GM12878 (cell line): ENCODE data around the gene ADGRD1. TPM values are rescaled to one million over a fixed set of nuclear protein-coding genes. Genes with fewer than 3 reads are reported as not detected.

Experiments
- CREB1 ChIP-seq: IDR thresholded peaks from 2 replicates; pipeline ENCODE4 v1.6.1; 2012; ENCODE audit warnings: low read depth, mild to moderate bottlenecking, inconsistent platforms
- CTCF ChIP-seq, 3 experiments: IDR thresholded peaks in 2 of 3; conservative IDR thresholded peaks in 1 of 3; 2 replicates each; pipeline ENCODE4 v1.5.1; 2011; ENCODE audit warnings: low read depth in 3 of 3, low read length in 3 of 3, mild to moderate bottlenecking in 3 of 3, control low read depth in 2 of 3, moderate library complexity in 2 of 3, inconsistent platforms in 1 of 3, mixed read lengths in 1 of 3; ENCODE audit not compliant: control insufficient read depth in 2 of 3, insufficient read depth in 1 of 3; ENCODE audit errors: extremely low read depth in 1 of 3
- FOS ChIP-seq: IDR thresholded peaks from 3 replicates; pipeline ENCODE4 v1.6.1; 2011; ENCODE audit warnings: borderline replicate concordance; ENCODE audit not compliant: insufficient read length; ENCODE audit errors: extremely low read depth
- HDAC6 ChIP-seq: fragments of 200-600 bp; sonication (generic); IDR thresholded peaks from one replicate; pipeline ENCODE4 v1.8.0; 2017; ENCODE audit warnings: antibody characterized with exemption; ENCODE audit not compliant: unreplicated experiment
- NBN ChIP-seq: fragments of 450-650 bp; IDR thresholded peaks from 2 replicates; pipeline ENCODE4 v1.6.1; 2016
- NFIC ChIP-seq: IDR thresholded peaks from 2 replicates; pipeline ENCODE4 v1.6.1; 2012; ENCODE audit warnings: low read depth, mild to moderate bottlenecking, inconsistent platforms, low read length, moderate library complexity
- PKNOX1 ChIP-seq: fragments of 450-650 bp; IDR thresholded peaks from 2 replicates; pipeline ENCODE4 v1.6.1; 2016; ENCODE audit warnings: mild to moderate bottlenecking
- PML ChIP-seq: IDR thresholded peaks from 2 replicates; pipeline ENCODE4 v1.6.1; 2012; ENCODE audit warnings: low read length, inconsistent platforms
- POLR2A ChIP-seq: IDR thresholded peaks from 2 replicates; pipeline ENCODE4 v1.6.1; 2011; ENCODE audit warnings: low read depth, mild to moderate bottlenecking, low read length
- PRDM15 ChIP-seq: fragments of 450-650 bp; formaldehyde crosslinking; IDR thresholded peaks from 2 replicates; pipeline ENCODE4 v1.4.0; 2020; ENCODE audit warnings: mild to moderate bottlenecking, moderate library complexity
- RAD51 ChIP-seq: fragments of 450-650 bp; IDR thresholded peaks from 2 replicates; pipeline ENCODE4 v1.6.1; 2016; ENCODE audit warnings: moderate library complexity, mild to moderate bottlenecking, inconsistent platforms
- RB1 ChIP-seq: fragments of 450-650 bp; formaldehyde crosslinking; IDR thresholded peaks from 2 replicates; pipeline ENCODE4 v1.6.1; 2017; ENCODE audit warnings: mild to moderate bottlenecking, borderline replicate concordance
- RELA ChIP-seq: fragments of 450-650 bp; IDR thresholded peaks from 2 replicates; pipeline ENCODE4 v1.8.0; 2014; ENCODE audit warnings: borderline replicate concordance; ENCODE audit not compliant: partially characterized antibody
- SMC3 ChIP-seq: IDR thresholded peaks from 2 replicates; pipeline ENCODE4 v1.6.1; 2011; ENCODE audit warnings: low read length, improper control_type of control experiment, borderline replicate concordance
- TBL1XR1 ChIP-seq: IDR thresholded peaks from 2 replicates; pipeline ENCODE4 v1.6.1; 2012; ENCODE audit warnings: low read depth, low read length, improper control_type of control experiment
- TCF12 ChIP-seq: IDR thresholded peaks from 2 replicates; pipeline ENCODE4 v1.6.1; 2011; ENCODE audit warnings: low read depth, mild to moderate bottlenecking, low read length
- TCF3 ChIP-seq: IDR thresholded peaks from 2 replicates; pipeline ENCODE4 v1.6.1; 2012; ENCODE audit warnings: low read depth, mild to moderate bottlenecking, low read length, borderline replicate concordance; ENCODE audit not compliant: insufficient read depth
- USF1 ChIP-seq: IDR thresholded peaks from 2 replicates; pipeline ENCODE4 v1.6.1; 2011; ENCODE audit warnings: borderline replicate concordance, low read depth, mild to moderate bottlenecking, moderate library complexity, mixed read lengths, low read length; ENCODE audit not compliant: insufficient read depth; ENCODE audit errors: extremely low read length
- ZBTB4 ChIP-seq: fragments of 450-650 bp; formaldehyde crosslinking; IDR thresholded peaks from 2 replicates; pipeline ENCODE4 v1.4.0; 2022; ENCODE audit warnings: mild to moderate bottlenecking, moderate library complexity
- polyA plus RNA-seq, 11 experiments: library from polyadenylated mRNA; depleted of rRNA in 4 of 11; unstranded in 6 of 11; stranded (reverse) in 5 of 11; fragments of >200 nt; fragmentation: Nextera tagmentation in 4 of 11; fragmentation: Illumina TruSeq in 1 of 11; extraction: Ambion mirVana in 4 of 11; extraction: Trizol in 1 of 11; gene quantifications; 1 replicate in 1 of 11; 2 replicates in 10 of 11; pipeline versions ENCODE4 v1.2.1 to v1.2.3, GENCODE V29; 2011 to 2016; ENCODE audit warnings: inconsistent platforms in 2 of 11, missing spikeins in 2 of 11, low read depth in 1 of 11
- total RNA-seq, 4 experiments: library from RNA; depleted of rRNA in 3 of 4; stranded (reverse); fragments of >200 nt in 3 of 4; fragmentation: Illumina TruSeq in 1 of 4; extraction: Trizol in 1 of 4; gene quantifications; 2 replicates each; pipeline versions ENCODE4 v1.2.1 to v1.2.3, GENCODE V29; 2013 to 2021

ADGRD1 gene
- total and polyA plus RNA-seq, 10 of the 15 experiments (the other 5 are each of a cell fraction or from before 2014, with no cell fraction given): 0.15 to 12.7 (median 1.2) TPM

GRCh38 chr12:130970165-130970907 lies 16.6 kb downstream of the ADGRD1 start (continued):
- no peak for TF ChIP-seq CREB1
- TF ChIP-seq RAD51: no peak
- TF ChIP-seq SMC3: no peak
- no peak for TF ChIP-seq HDAC6
- TF ChIP-seq USF1: no peak
- peak; percentile 79 for TF ChIP-seq RELA
- TF ChIP-seq ZBTB4 (CRISPR knock-in tag): no peak
- TF ChIP-seq PKNOX1: peak; percentile 40; the same call in 1 of the 2 replicates
- TF ChIP-seq FOS: no peak
- TF ChIP-seq TCF3: no peak
- TF ChIP-seq CTCF (IDR thresholded peaks at IDR 0.05 in 2 of 3, conservative IDR thresholded peaks at IDR 0.05 in 1 of 3; ENCODE audit: control insufficient read depth in 2 of 3, extremely low read depth in 1 of 3, insufficient read depth in 1 of 3, low read depth in 3 of 3, low read length in 3 of 3): no peak
- TF ChIP-seq NFIC: no peak
- no peak for TF ChIP-seq PRDM15 (CRISPR knock-in tag)
- TF ChIP-seq POLR2A: no peak
- TF ChIP-seq PML: no peak
- TF ChIP-seq TBL1XR1: no peak
- TF ChIP-seq TCF12: peak; percentile 72; the same call in 1 of the 2 replicates
- 0 out of 2 replicates have a peak, but pooled peaks have one; percentile 24 for TF ChIP-seq NBN
- peak; percentile 89; the same call in 1 of the 2 replicates for TF ChIP-seq RB1
